GM19099 (cell line): ENCODE results near the gene HUWE1.

ENCODE experiments used
- POLR2A ChIP-seq: IDR thresholded peaks from 3 replicates; pipeline ENCODE4 v1.6.1; 2011; ENCODE audit warnings: low read depth; ENCODE audit not compliant: insufficient read length; ENCODE audit errors: extremely low read depth

Gene HUWE1

DNA sequence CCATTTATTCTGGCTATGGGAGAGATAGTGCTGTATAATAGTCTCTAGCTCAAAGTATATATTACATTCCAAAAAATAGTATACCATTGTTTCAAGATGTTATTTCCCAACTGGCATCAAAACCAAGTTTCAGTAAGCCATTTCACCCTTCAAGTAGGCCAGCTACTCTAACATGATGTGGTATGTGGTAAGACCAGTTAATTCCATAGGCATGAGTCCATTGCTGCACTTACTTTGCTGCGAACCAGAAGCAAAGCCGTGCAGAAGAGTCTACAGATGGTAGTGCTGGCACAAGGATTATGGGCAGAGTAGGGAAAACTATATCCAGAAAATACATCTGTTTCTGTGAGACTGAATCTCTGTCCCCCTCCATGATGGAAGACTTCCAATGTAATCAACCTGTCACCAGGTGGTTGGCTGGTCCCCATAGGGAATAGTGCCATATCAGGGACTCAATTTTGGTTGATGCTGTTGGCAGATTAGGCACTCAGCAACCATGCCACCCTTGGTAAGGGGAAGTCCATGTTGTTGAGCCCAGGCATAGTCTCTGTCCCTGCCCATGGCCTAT, 202.6 kb downstream of the HUWE1 start:
- TF ChIP-seq POLR2A: no peak

DNA sequence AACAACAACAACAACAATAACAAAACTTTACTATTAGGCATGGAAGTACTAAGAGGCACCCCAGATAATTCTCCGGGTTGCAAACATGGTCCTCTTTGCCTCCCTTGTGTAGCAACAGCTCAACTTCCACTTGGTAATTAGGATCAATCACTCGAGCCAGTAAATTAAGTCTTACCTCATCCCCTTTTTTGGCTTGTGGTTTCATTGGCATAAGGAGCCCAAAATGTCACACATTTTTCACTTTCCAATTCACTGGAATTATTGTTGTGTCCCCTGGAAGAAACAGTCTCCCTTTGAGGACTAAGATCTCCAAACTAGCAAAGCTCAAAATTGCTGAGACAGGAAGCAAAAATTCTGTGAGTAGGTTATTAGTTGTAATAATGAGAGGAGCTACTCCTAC, 203.1 kb downstream of the HUWE1 start:
- TF ChIP-seq POLR2A: no peak
